ENCODE data around the gene JPH3. TPM values are rescaled to one million over a fixed set of nuclear protein-coding genes. Genes with fewer than 3 reads are reported as not detected.

JPH3 gene
- total and polyA plus RNA-seq, 12 donors = 0.06 to 0.79 (median 0.10) TPM; not detected in 6

DNA sequence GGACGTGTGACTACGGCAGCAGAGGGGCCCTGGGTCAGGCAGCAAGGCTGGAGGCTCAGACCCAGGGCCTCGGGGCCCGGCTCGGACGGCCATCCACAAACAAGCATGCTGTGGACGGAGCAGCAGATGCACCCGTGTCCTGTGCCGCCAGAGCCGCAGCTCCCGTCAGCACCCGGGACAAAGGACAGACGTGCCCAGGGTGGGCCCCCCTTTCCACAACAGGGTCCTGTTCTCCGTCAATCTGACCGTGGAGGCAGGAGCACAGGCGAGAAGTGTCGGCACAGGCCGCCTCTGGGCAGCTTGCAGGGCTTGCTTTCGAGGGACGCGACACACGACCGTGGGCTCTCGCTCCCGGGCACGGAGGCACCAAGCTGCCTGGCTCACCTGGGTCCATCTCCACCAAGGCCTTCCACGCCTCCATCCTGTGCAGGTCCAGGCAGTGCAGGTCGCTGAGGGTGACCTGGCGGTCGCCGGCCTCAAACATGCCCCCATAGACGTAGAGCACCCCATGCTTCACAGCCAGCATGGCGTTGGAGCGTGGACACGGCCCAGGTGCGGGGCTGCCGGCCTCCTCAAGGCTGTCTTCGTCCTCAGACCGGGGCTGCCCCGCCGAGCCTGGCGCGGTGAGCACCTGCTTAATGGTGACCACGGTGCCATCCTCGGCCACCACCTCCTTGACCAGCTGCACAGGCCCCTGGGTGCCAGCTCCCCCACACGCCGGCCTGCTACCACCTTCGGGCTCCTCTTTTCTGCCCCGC is 106.8 kb downstream of the JPH3 start:
- DNase-seq = no peak
- intact Hi-C loops (cut with DNase I) = no loop called here

DNA sequence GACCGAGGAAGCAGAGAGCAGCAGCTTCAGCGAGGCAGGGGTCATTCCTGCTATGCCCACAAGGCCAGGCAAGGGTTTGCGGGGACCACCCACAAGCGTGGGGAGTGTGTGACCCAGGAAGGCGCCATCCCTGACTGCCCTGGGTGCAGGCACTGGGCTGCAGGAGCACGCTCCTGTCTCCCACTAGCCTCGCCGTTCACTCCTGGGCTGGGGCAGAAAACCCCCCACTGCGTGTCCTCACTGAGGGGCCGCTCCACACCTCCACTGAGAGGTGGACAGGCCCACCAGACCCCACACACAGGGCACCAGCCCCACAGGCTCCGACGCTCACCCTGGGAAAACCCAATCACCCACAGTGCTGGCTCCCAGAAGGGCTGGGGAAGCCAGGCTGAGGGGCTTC is 107.4 kb downstream of the JPH3 start:
- Histone ChIP-seq H3K4me1 (peaks cover 0 to 12% (median 0%) of the 10 kb centered on the region in 9 donors), H3K36me3 (peaks cover 0 to 85% (median 27%) of the 10 kb centered on the region in 9 donors), H3K4me3 (no peak overlapping the region), H3K27ac (no peak overlapping the region), H3K9me3 (no peaks in the 10 kb centered on the region), H3K27me3 (no peaks in the 10 kb centered on the region)
- DNase-seq (no peak), ATAC-seq (no peak)
- intact Hi-C loops (cut with DNase I) = no loop called here
- TF ChIP-seq, protein P1, sequence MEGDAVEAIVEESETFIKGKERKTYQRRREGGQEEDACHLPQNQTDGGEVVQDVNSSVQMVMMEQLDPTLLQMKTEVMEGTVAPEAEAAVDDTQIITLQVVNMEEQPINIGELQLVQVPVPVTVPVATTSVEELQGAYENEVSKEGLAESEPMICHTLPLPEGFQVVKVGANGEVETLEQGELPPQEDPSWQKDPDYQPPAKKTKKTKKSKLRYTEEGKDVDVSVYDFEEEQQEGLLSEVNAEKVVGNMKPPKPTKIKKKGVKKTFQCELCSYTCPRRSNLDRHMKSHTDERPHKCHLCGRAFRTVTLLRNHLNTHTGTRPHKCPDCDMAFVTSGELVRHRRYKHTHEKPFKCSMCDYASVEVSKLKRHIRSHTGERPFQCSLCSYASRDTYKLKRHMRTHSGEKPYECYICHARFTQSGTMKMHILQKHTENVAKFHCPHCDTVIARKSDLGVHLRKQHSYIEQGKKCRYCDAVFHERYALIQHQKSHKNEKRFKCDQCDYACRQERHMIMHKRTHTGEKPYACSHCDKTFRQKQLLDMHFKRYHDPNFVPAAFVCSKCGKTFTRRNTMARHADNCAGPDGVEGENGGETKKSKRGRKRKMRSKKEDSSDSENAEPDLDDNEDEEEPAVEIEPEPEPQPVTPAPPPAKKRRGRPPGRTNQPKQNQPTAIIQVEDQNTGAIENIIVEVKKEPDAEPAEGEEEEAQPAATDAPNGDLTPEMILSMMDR (IDR thresholded peaks at IDR 0.05) = no peak
- 96 to 97% methylated on average over 11 to 12 of the region's 12 CpGs for WGBS, 2 donors

More for the DNA sequence above, 106.8 kb downstream of the JPH3 start:
- H3K36me3 ChIP-seq = peaks cover 0 to 79% (median 25%) of the 10 kb centered on the region in 9 donors
- H3K9me3 ChIP-seq = no peaks in the 10 kb centered on the region
- peaks cover 0 to 10% (median 0%) of the 10 kb centered on the region in 9 donors for H3K4me1 ChIP-seq
- ATAC-seq = no peak
- H3K27ac ChIP-seq = no peak overlapping the region
- no peaks in the 10 kb centered on the region for H3K27me3 ChIP-seq
- 83 to 91% methylated on average over 49 of the region's 49 CpGs for WGBS, 2 donors
- TF ChIP-seq, protein P1 (IDR thresholded peaks at IDR 0.05) = no peak
- no peak overlapping the region for H3K4me3 ChIP-seq

DNA sequence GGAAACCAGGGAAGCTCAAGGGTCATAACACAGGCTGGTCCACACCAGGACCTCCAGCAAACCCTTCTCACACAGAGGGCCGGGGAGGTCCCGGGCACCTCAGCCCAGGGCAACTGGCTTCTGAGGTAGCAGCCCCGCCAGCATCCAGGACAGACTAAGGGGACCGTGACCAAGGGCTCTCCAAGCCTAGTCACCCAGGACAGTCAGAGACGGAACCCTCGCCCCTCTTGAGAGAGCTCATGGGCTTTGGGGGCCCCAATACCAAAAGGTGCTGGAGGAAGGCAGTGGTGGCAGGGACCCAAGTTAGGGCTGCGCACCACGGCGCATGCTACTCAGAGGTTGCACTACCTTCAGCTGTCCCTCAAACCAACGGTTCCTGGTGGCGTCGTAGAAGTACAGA is 108.6 kb downstream of the JPH3 start:
- H3K9me3 ChIP-seq = no peaks in the 10 kb centered on the region
- H3K4me1 ChIP-seq = peaks cover 0 to 12% (median 0%) of the 10 kb centered on the region in 9 donors
- H3K4me3 ChIP-seq = no peak overlapping the region
- H3K27me3 ChIP-seq = no peaks in the 10 kb centered on the region
- 95 to 97% methylated on average over 12 of the region's 12 CpGs for WGBS, 2 donors
- intact Hi-C loops (cut with DNase I) = no loop called here
- ATAC-seq (no peak), DNase-seq (no peak)
- TF ChIP-seq, protein P1 (IDR thresholded peaks at IDR 0.05) = no peak
- peaks cover 0 to 89% (median 27%) of the 10 kb centered on the region in 9 donors for H3K36me3 ChIP-seq
- no peak overlapping the region for H3K27ac ChIP-seq

DNA sequence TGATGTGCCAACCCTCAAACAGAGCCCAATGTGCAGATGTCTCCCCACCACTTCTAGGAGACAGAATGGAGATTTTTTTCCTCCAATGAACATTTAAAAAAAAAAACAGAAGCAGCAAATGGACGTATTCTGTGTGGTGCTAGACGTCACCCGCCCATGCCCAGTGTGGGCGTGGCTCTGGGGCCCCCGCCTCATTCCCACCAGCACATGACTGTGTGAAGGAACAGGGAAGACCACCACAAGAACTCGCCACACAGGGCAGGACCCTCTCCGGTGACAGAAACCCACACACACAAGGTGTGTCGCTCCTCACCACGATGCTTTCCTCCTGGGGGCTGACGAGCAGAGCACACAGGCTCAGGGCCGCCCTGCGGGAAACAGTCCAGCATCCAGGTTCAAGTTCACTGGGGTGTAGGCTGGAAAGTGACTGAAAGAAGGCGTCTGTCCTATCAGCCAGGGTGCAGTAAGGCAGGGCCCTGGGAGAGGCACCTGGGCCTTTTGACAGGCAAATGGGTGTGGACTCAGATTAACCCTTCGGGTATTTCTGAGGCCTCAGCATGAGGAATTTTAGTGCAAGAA is 110.0 kb downstream of the JPH3 start:
- DNase-seq (no peak), ATAC-seq (no peak)
- H3K4me3 ChIP-seq = no peak overlapping the region
- no peaks in the 10 kb centered on the region for H3K9me3 ChIP-seq
- peaks cover 0 to 92% (median 26%) of the 10 kb centered on the region in 9 donors for H3K36me3 ChIP-seq
- TF ChIP-seq, protein P1 (IDR thresholded peaks at IDR 0.05) = no peak
- peaks cover 0 to 12% (median 0%) of the 10 kb centered on the region in 9 donors for H3K4me1 ChIP-seq
- 95% methylated on average over 14 of the region's 14 CpGs for WGBS, 2 donors
- no peak overlapping the region for H3K27ac ChIP-seq
- no peaks in the 10 kb centered on the region for H3K27me3 ChIP-seq
- intact Hi-C loops (cut with DNase I) = no loop called here

Measured in heart right ventricle (tissue), 16 donors.